Measurements from ENCODE around the gene FOLR3.

GRCh38 chr11:72116019-72116755 is 19.3 kb upstream of the FOLR3 start:
- no peak for TF ChIP-seq POLR2A (IDR thresholded peaks at IDR 0.05; ENCODE audit: extremely low read depth, insufficient read length)
- TF ChIP-seq MAX (IDR thresholded peaks at IDR 0.05; ENCODE audit: low read depth, low read length) = no peak
- TF ChIP-seq CTCF (IDR thresholded peaks at IDR 0.05; ENCODE audit: low read depth, low read length) = no peak

Data from NB4 (cell line).